Suprapubic skin (tissue), 3 donors: ENCODE data around the gene NUP85.

Experiments used
- CTCF ChIP-seq, 2 donors: fragments of 200-600 bp in 1 of 2; fragments of 450-650 bp in 1 of 2; sonication (generic) in 1 of 2; IDR thresholded peaks; one replicate each; pipeline ENCODE4 v1.5.1; 2016 to 2019; ENCODE audit warnings: antibody characterized with exemption in 2 of 2, mild to moderate bottlenecking in 1 of 2, moderate library complexity in 1 of 2
- EP300 ChIP-seq: sonication (generic); formaldehyde crosslinking; IDR thresholded peaks from one replicate; pipeline ENCODE4 v1.6.1; 2017; ENCODE audit warnings: antibody characterized with exemption
- POLR2A ChIP-seq, 2 donors: fragments of 450-650 bp; IDR thresholded peaks; one replicate each; pipeline ENCODE4 v1.6.1; 2017; ENCODE audit warnings: antibody characterized with exemption in 2 of 2, mild to moderate bottlenecking in 2 of 2, moderate library complexity in 2 of 2

- no peak for TF ChIP-seq POLR2A (IDR thresholded peaks at IDR 0.05)
- TF ChIP-seq CTCF (IDR thresholded peaks at IDR 0.05): no peak
- no peak for TF ChIP-seq EP300
Observed at GRCh38 chr17:75209061-75209460, 3.6 kb downstream of the NUP85 start.
